Endodermal cell (in vitro differentiated cells): ENCODE data around the gene C14orf119. TPM values are rescaled to one million over a fixed set of nuclear protein-coding genes. Genes with fewer than 3 reads are reported as not detected.

ENCODE experiments used
- DNase-seq: peaks from one replicate; pipeline ENCODE4 v3.0.0-alpha.2; 2017
- H3K27ac ChIP-seq: 2 replicates; pipeline ENCODE4 v1.5.1; 2013; ENCODE audit warnings: mild to moderate bottlenecking, low read depth, low read length, moderate library complexity
- H3K27me3 ChIP-seq: 2 replicates; pipeline ENCODE4 v1.6.1; 2013; ENCODE audit warnings: mild to moderate bottlenecking, low read length, moderate library complexity; ENCODE audit not compliant: insufficient read depth, control insufficient read depth, poor library complexity, severe bottlenecking
- H3K36me3 ChIP-seq: 2 replicates; pipeline ENCODE4 v1.7.0; 2013; ENCODE audit warnings: mild to moderate bottlenecking, low read length, moderate library complexity; ENCODE audit not compliant: control insufficient read depth, insufficient read depth
- H3K4me1 ChIP-seq: one replicate; pipeline ENCODE4 v1.7.0; 2013; ENCODE audit warnings: low read length; ENCODE audit not compliant: control insufficient read depth, insufficient read depth
- H3K4me3 ChIP-seq: 2 replicates; pipeline ENCODE4 v1.5.1; 2013; ENCODE audit warnings: mild to moderate bottlenecking, low read length, moderate library complexity
- H3K9ac ChIP-seq: 2 replicates; pipeline ENCODE4 v1.6.1; 2013; ENCODE audit warnings: mild to moderate bottlenecking, low read length, moderate library complexity; ENCODE audit not compliant: poor library complexity, severe bottlenecking; ENCODE audit errors: extremely low read depth
- H3K9me3 ChIP-seq: 2 replicates; pipeline ENCODE4 v1.6.1; 2013; ENCODE audit warnings: mild to moderate bottlenecking, low read length, moderate library complexity; ENCODE audit not compliant: control insufficient read depth
- H3K27ac Mint-ChIP-seq: 2 replicates; pipeline ENCODE4 v1.8.0; 2020; ENCODE audit warnings: mixed read lengths
- H3K27me3 Mint-ChIP-seq: 2 replicates; pipeline ENCODE4 v1.8.0; 2021; ENCODE audit warnings: mild to moderate bottlenecking, mixed read lengths; ENCODE audit not compliant: insufficient read depth
- H3K36me3 Mint-ChIP-seq: 2 replicates; pipeline ENCODE4 v1.8.0; 2020; ENCODE audit warnings: low read depth, mixed read lengths
- H3K4me1 Mint-ChIP-seq: 2 replicates; pipeline ENCODE4 v1.8.0; 2020; ENCODE audit warnings: mixed read lengths
- H3K4me3 Mint-ChIP-seq: 2 replicates; pipeline ENCODE4 v1.8.0; 2020; ENCODE audit warnings: mild to moderate bottlenecking, moderate library complexity, mixed read lengths
- H3K9me3 Mint-ChIP-seq: 2 replicates; pipeline ENCODE4 v1.8.0; 2020; ENCODE audit warnings: mild to moderate bottlenecking, mixed read lengths
- CTCF ChIP-seq: fragments of 200-600 bp; sonication (generic); conservative IDR thresholded peaks from 2 replicates; pipeline ENCODE4 v1.5.0; 2021; ENCODE audit warnings: antibody characterized with exemption, mild to moderate bottlenecking
- WGBS, 2 experiments: methylation state at CpG; one replicate each; pipeline versions ENCODE4 v1.1.5 to v1.1.7; 2013; ENCODE audit warnings: missing lambda C conversion rate in 2 of 2, mixed read lengths in 1 of 2; ENCODE audit not compliant: insufficient coverage in 1 of 2, insufficient read length in 1 of 2; 5-methylcytosine and 5-hydroxymethylcytosine counted together
- total RNA-seq, 2 donors: library from RNA; stranded (reverse); fragmentation: NEBNext Ultra II Directional in 1 of 2; extraction: Animal tissue kit (Norgen Biotek cat#: 25700) in 1 of 2; gene quantifications; 2 replicates in 1 of 2; 3 replicates in 1 of 2; pipeline ENCODE4 v1.2.1, GENCODE V29; 2021

C14orf119 gene
- total RNA-seq, 2 donors from 2014 or later: 76.7 to 82.9 TPM

GRCh38 chr14:23141706-23142444, 46.6 kb downstream of the C14orf119 start:
- Histone ChIP-seq H3K9ac (no peak overlapping the region), H3K4me3 (no peak overlapping the region), H3K9me3 (no peaks in the 10 kb centered on the region), H3K36me3 (no peaks in the 10 kb centered on the region), H3K4me1 (peaks cover 8% of the 10 kb centered on the region), H3K27me3 (no peaks in the 10 kb centered on the region), H3K27ac (no peak overlapping the region)
- no peaks in the 10 kb centered on the region for H3K9me3 Mint-ChIP-seq
- H3K36me3 Mint-ChIP-seq: peaks cover 5% of the 10 kb centered on the region
- H3K4me3 Mint-ChIP-seq: no peak overlapping the region
- H3K4me1 Mint-ChIP-seq: peaks cover 26% of the 10 kb centered on the region
- TF ChIP-seq CTCF: no peak
- H3K27me3 Mint-ChIP-seq: no peaks in the 10 kb centered on the region
- DNase-seq: no peak
- no peak overlapping the region for H3K27ac Mint-ChIP-seq
- 96 to 97% methylated on average over 5 to 6 of the region's 7 CpGs for WGBS, 2 experiments

GRCh38 chr14:23142826-23143225, 47.5 kb downstream of the C14orf119 start:
- no peak overlapping the region for H3K27ac ChIP-seq
- Mint-ChIP-seq H3K4me3 (no peak overlapping the region), H3K27me3 (peaks cover under 1% of the 10 kb centered on the region), H3K27ac (no peak overlapping the region), H3K9me3 (peaks cover under 1% of the 10 kb centered on the region), H3K36me3 (peaks cover 6% of the 10 kb centered on the region), H3K4me1 (peaks cover 26% of the 10 kb centered on the region)
- no peaks in the 10 kb centered on the region for H3K27me3 ChIP-seq
- DNase-seq: no peak
- WGBS, 2 experiments: 91 to 100% methylated on average over 2 to 4 of the region's 4 CpGs
- no peaks in the 10 kb centered on the region for H3K9me3 ChIP-seq
- H3K4me3 ChIP-seq: no peak overlapping the region
- no peaks in the 10 kb centered on the region for H3K36me3 ChIP-seq
- H3K9ac ChIP-seq: no peak overlapping the region
- TF ChIP-seq CTCF: no peak
- peaks cover 8% of the 10 kb centered on the region for H3K4me1 ChIP-seq

- Histone ChIP-seq H3K4me3 (no peak overlapping the region), H3K27ac (no peak overlapping the region), H3K27me3 (peaks cover 2% of the 10 kb centered on the region), H3K36me3 (no peaks in the 10 kb centered on the region), H3K9me3 (no peaks in the 10 kb centered on the region), H3K4me1 (peaks cover 8% of the 10 kb centered on the region), H3K9ac (no peak overlapping the region)
- H3K27ac Mint-ChIP-seq: no peak overlapping the region
- no peak for TF ChIP-seq CTCF
- H3K4me1 Mint-ChIP-seq: peaks cover 26% of the 10 kb centered on the region
- no peak overlapping the region for H3K4me3 Mint-ChIP-seq
- H3K27me3 Mint-ChIP-seq: peaks cover 2% of the 10 kb centered on the region
- no peak for DNase-seq
- H3K36me3 Mint-ChIP-seq: peaks cover 13% of the 10 kb centered on the region
- WGBS, 2 experiments: 100% methylated on average over 1 of the region's 1 CpG; no CpG with 5 or more reads in 1 of the 2 experiments
- H3K9me3 Mint-ChIP-seq: peaks cover 7% of the 10 kb centered on the region
Observed at GRCh38 chr14:23143911-23144310, 48.6 kb downstream of the C14orf119 start.
